H1 (cell line): ENCODE data around the gene GPLD1. TPM values are rescaled to one million over a fixed set of nuclear protein-coding genes. Genes with fewer than 3 reads are reported as not detected.

Experiments
- CTCF ChIA-PET: fragments of 300-600 bp; sonication (Branson Sonifier 250); formaldehyde crosslinking; loops from one replicate; lab custom pipeline; 2021; ENCODE audit not compliant: partially characterized antibody; lab: Charles Lee
- POLR2A ChIA-PET: fragments of 300-600 bp; sonication (Branson Sonifier 250); formaldehyde crosslinking; loops from one replicate; lab custom pipeline; 2021; ENCODE audit warnings: inconsistent platforms; ENCODE audit not compliant: partially characterized antibody; lab: Charles Lee
- DNase-seq, 2 experiments: peaks; one replicate each; pipeline versions ENCODE4 v3.0.0 to v3.0.0-alpha.2; 2010 to 2022; ENCODE audit warnings: low spot score in 2 of 2, low read depth in 1 of 2, mixed read lengths in 1 of 2
- FAIRE-seq: peaks from 2 replicates; lab custom pipeline; 2011; peaks lifted over from hg19 to GRCh38; lab: Jason Lieb, UNC
- H2AFZ ChIP-seq: 2 replicates; pipeline ENCODE4 v1.8.1; 2012; ENCODE audit warnings: low read length, inconsistent platforms
- H2AK5ac ChIP-seq: 2 replicates; pipeline ENCODE4 v1.6.1; 2013; ENCODE audit warnings: low read depth, low read length
- H2BK120ac ChIP-seq: replicated peaks from 2 replicates; pipeline ENCODE3; 2013; ENCODE audit warnings: low read depth, low read length, inconsistent platforms
- H2BK12ac ChIP-seq: 2 replicates; pipeline ENCODE4 v1.6.1; 2013; ENCODE audit warnings: low read depth, low read length
- H2BK15ac ChIP-seq: 2 replicates; pipeline ENCODE4 v1.6.1; 2013; ENCODE audit warnings: low read length
- H2BK20ac ChIP-seq: 2 replicates; pipeline ENCODE4 v1.6.1; 2013; ENCODE audit warnings: low read length
- H2BK5ac ChIP-seq: 2 replicates; pipeline ENCODE4 v1.6.1; 2013; ENCODE audit warnings: low read depth, low read length
- H3K14ac ChIP-seq: 2 replicates; pipeline ENCODE4 v1.6.1; 2013; ENCODE audit warnings: inconsistent platforms; ENCODE audit not compliant: insufficient read length
- H3K18ac ChIP-seq: 2 replicates; pipeline ENCODE4 v1.6.1; 2013; ENCODE audit warnings: low read length; ENCODE audit errors: extremely low read depth
- H3K23ac ChIP-seq: 2 replicates; pipeline ENCODE4 v1.6.1; 2013; ENCODE audit warnings: inconsistent platforms; ENCODE audit not compliant: insufficient read length
- H3K23me2 ChIP-seq: 2 replicates; pipeline ENCODE4 v1.6.1; 2013; ENCODE audit warnings: low read depth, low read length
- H3K27ac ChIP-seq: 2 replicates; pipeline ENCODE4 v1.6.1; 2011; ENCODE audit warnings: low read depth, low read length, inconsistent platforms
- H3K27me3 ChIP-seq, 4 experiments: replicated peaks in 1 of 4; 1 replicate in 1 of 4; 2 replicates in 3 of 4; pipeline versions ENCODE4 v1.6.1 to v1.8.1; 2011 to 2013; ENCODE audit warnings: low read length in 3 of 4, mild to moderate bottlenecking in 3 of 4, inconsistent platforms in 2 of 4, mixed read lengths in 2 of 4, moderate library complexity in 1 of 4; ENCODE audit not compliant: control insufficient read depth in 3 of 4, insufficient read depth in 3 of 4; ENCODE audit errors: extremely low read depth in 1 of 4
- H3K36me3 ChIP-seq, 4 experiments: 2 replicates each; pipeline versions ENCODE4 v1.6.1 to v1.8.1; 2011 to 2013; ENCODE audit warnings: mild to moderate bottlenecking in 4 of 4, low read length in 3 of 4, moderate library complexity in 2 of 4, control low read depth in 1 of 4, inconsistent platforms in 1 of 4; ENCODE audit not compliant: insufficient read depth in 4 of 4, control insufficient read depth in 2 of 4
- H3K4ac ChIP-seq: replicated peaks from 2 replicates; pipeline ENCODE3; 2013; ENCODE audit warnings: low read length, low read depth, mixed read lengths, inconsistent platforms; ENCODE audit not compliant: insufficient read length
- H3K4me1 ChIP-seq, 4 experiments: replicated peaks in 1 of 4; 1 replicate in 1 of 4; 2 replicates in 3 of 4; pipeline versions ENCODE4 v1.6.1 to v1.8.1; 2011 to 2013; ENCODE audit warnings: low read length in 3 of 4, inconsistent platforms in 2 of 4, mixed read lengths in 1 of 4; ENCODE audit not compliant: insufficient read depth in 4 of 4, control insufficient read depth in 3 of 4
- H3K4me2 ChIP-seq, 2 experiments: 2 replicates each; pipeline versions ENCODE4 v1.6.1 to v1.8.1; 2011 to 2013; ENCODE audit warnings: low read depth in 2 of 2, low read length in 2 of 2, control low read depth in 1 of 2, inconsistent platforms in 1 of 2, mild to moderate bottlenecking in 1 of 2; ENCODE audit not compliant: insufficient read depth in 1 of 2
- H3K4me3 ChIP-seq, 4 experiments: fragments of 200-600, 300-600 bp in 1 of 4; sonication (generic), shearing (Covaris generic), sonication (Bioruptor Twin) in 1 of 4; 2 replicates each; pipeline versions ENCODE4 v1.5.1 to v1.8.1; 2011 to 2016; ENCODE audit warnings: low read length in 4 of 4, low read depth in 3 of 4, control low read depth in 2 of 4, inconsistent platforms in 2 of 4, mild to moderate bottlenecking in 2 of 4, mixed read lengths in 1 of 4, moderate library complexity in 1 of 4; ENCODE audit not compliant: insufficient read depth in 2 of 4; ENCODE audit errors: extremely low read depth in 1 of 4
- H3K56ac ChIP-seq: replicated peaks from 2 replicates; pipeline ENCODE3; 2013; ENCODE audit warnings: low read depth, mild to moderate bottlenecking, mixed read lengths, low read length, inconsistent platforms; ENCODE audit not compliant: insufficient read length
- H3K79me1 ChIP-seq: 2 replicates; pipeline ENCODE4 v1.6.1; 2013; ENCODE audit warnings: low read depth, low read length, control low read depth
- H3K79me2 ChIP-seq, 2 experiments: 2 replicates each; pipeline versions ENCODE4 v1.6.1 to v1.8.1; 2012 to 2013; ENCODE audit warnings: low read length in 2 of 2, mild to moderate bottlenecking in 2 of 2, inconsistent platforms in 1 of 2; ENCODE audit not compliant: insufficient read depth in 2 of 2, control insufficient read depth in 1 of 2
- H3K9ac ChIP-seq, 4 experiments: replicated peaks in 1 of 4; 1 replicate in 1 of 4; 2 replicates in 3 of 4; pipeline versions ENCODE4 v1.6.1 to v1.8.1; 2011 to 2013; ENCODE audit warnings: low read depth in 3 of 4, low read length in 3 of 4, control low read depth in 2 of 4, mild to moderate bottlenecking in 2 of 4, moderate library complexity in 2 of 4, inconsistent platforms in 1 of 4; ENCODE audit errors: extremely low read depth in 1 of 4
- H3K9me3 ChIP-seq, 2 experiments: 2 replicates each; pipeline versions ENCODE4 v1.6.1 to v1.8.1; 2012 to 2013; ENCODE audit warnings: mild to moderate bottlenecking in 2 of 2, moderate library complexity in 2 of 2, control low read depth in 1 of 2, inconsistent platforms in 1 of 2, low read depth in 1 of 2, low read length in 1 of 2, mixed read lengths in 1 of 2; ENCODE audit not compliant: insufficient read depth in 2 of 2
- H4K20me1 ChIP-seq, 2 experiments: replicated peaks in 1 of 2; 2 replicates each; pipeline versions ENCODE3 to v1.8.1; 2011 to 2013; ENCODE audit warnings: inconsistent platforms in 2 of 2, low read length in 2 of 2, mild to moderate bottlenecking in 1 of 2; ENCODE audit not compliant: insufficient read depth in 2 of 2, control insufficient read depth in 1 of 2
- H4K5ac ChIP-seq: 2 replicates; pipeline ENCODE4 v1.6.1; 2013; ENCODE audit warnings: low read length, low read depth, mixed read lengths, inconsistent platforms; ENCODE audit not compliant: insufficient read length
- H4K8ac ChIP-seq: 2 replicates; pipeline ENCODE4 v1.8.0; 2013; ENCODE audit warnings: mild to moderate bottlenecking, moderate library complexity, low read length, inconsistent platforms; ENCODE audit not compliant: insufficient read depth; ENCODE audit errors: extremely low read depth
- H4K91ac ChIP-seq: replicated peaks from 2 replicates; pipeline ENCODE3; 2013; ENCODE audit warnings: low read length, mixed read lengths, inconsistent platforms; ENCODE audit not compliant: insufficient read length
- CEBPB ChIP-seq: IDR thresholded peaks from 2 replicates; pipeline ENCODE4 v1.6.1; 2012; ENCODE audit warnings: low read depth, low read length
- EP300 ChIP-seq, 2 experiments: IDR thresholded peaks; 1 replicate in 1 of 2; 2 replicates in 1 of 2; pipeline ENCODE4 v1.6.1; 2011 to 2012; ENCODE audit warnings: low read depth in 2 of 2, low read length in 2 of 2, mild to moderate bottlenecking in 2 of 2, borderline replicate concordance in 1 of 2, inconsistent platforms in 1 of 2, moderate library complexity in 1 of 2
- MAFK ChIP-seq: IDR thresholded peaks from 2 replicates; pipeline ENCODE4 v1.6.1; 2012; ENCODE audit warnings: low read depth, mild to moderate bottlenecking, improper control_type of control experiment, low read length
- POLR2AphosphoS5 ChIP-seq: IDR thresholded peaks from 2 replicates; pipeline ENCODE4 v1.6.1; 2011; ENCODE audit warnings: low read depth, low read length
- RAD21 ChIP-seq, 2 experiments: IDR thresholded peaks in 1 of 2; conservative IDR thresholded peaks in 1 of 2; 2 replicates each; pipeline ENCODE4 v1.6.1; 2011; ENCODE audit warnings: low read depth in 2 of 2, low read length in 2 of 2, improper control_type of control experiment in 1 of 2, inconsistent platforms in 1 of 2, mild to moderate bottlenecking in 1 of 2, moderate library complexity in 1 of 2
- SAP30 ChIP-seq: fragments of 300-600 bp; sonication (generic); IDR thresholded peaks from 2 replicates; pipeline ENCODE4 v1.7.1; 2012; ENCODE audit warnings: low read length, moderate library complexity, mild to moderate bottlenecking, inconsistent platforms; ENCODE audit not compliant: insufficient read depth, insufficient replicate concordance
- SUZ12 ChIP-seq: fragments of 200-600 bp; sonication (generic); IDR thresholded peaks from 2 replicates; pipeline ENCODE4 v1.6.1; 2012; ENCODE audit warnings: mild to moderate bottlenecking, inconsistent platforms, low read length, moderate library complexity, mixed read lengths
- WGBS, 2 experiments: shearing (Covaris generic) in 1 of 2; methylation state at CpG; one replicate each; pipeline versions ENCODE4 v1.1.6 to v1.1.7; 2013 to 2015; ENCODE audit warnings: low lambda C conversion rate in 2 of 2, mixed read lengths in 2 of 2, inconsistent platforms in 1 of 2, low coverage in 1 of 2, missing lambda C conversion rate in 1 of 2; ENCODE audit not compliant: insufficient replicate concordance in 2 of 2, insufficient coverage in 1 of 2, insufficient read length in 1 of 2; ENCODE audit errors: extremely low coverage in 1 of 2, missing lambda C conversion rate in 1 of 2; 5-methylcytosine and 5-hydroxymethylcytosine counted together
- polyA plus RNA-seq, 7 experiments: library from polyadenylated mRNA; depleted of rRNA in 3 of 7; stranded (reverse) in 5 of 7; unstranded in 2 of 7; fragments of >200 nt in 5 of 7; fragments of 200-250 nt in 2 of 7; gene quantifications; 1 replicate in 5 of 7; 2 replicates in 1 of 7; 4 replicates in 1 of 7; pipeline versions ENCODE4 v1.2.1 to v1.2.3, GENCODE V29; 2011 to 2013; ENCODE audit warnings: missing spikeins in 2 of 7, mixed read lengths in 2 of 7
- total RNA-seq: library from RNA; stranded (reverse); fragmentation: NEBNext Ultra II Directional; extraction: Animal tissue kit (Norgen Biotek cat#: 25700); gene quantifications from 2 replicates; pipeline ENCODE4 v1.2.1, GENCODE V29; 2021

GPLD1 gene
- total and polyA plus RNA-seq, 2 of the 8 experiments (the other 6 are each of a cell fraction or from before 2014, with no cell fraction given), result 3.7 to 5.3 TPM

DNA sequence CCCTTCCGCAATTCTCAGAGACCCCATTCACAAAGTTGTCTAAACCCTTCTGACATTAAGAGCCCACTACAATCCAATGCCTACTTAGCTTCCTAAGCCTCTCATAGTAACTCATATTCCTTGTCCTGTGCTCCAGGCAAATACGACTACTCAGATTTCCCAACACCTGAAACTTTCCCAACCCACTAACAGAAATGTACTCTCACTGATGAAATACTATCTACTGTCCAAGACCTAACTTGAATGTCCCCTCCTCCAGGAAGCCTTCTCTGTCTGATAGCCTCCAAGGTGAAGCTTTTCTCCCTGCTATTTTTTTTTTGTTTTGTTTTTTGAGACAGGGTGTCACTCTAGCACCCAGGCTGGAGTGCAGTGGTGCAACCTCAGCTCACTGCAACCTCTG lies 30.4 kb downstream of the GPLD1 start:
- H3K79me2 ChIP-seq, result no peaks in the 10 kb centered on the region
- no peak overlapping the region for H2BK15ac ChIP-seq
- DNase-seq (no peak), FAIRE-seq (no peak)
- no peak overlapping the region for H2AFZ ChIP-seq
- ChIA-PET POLR2A (interaction anchor here (0.6 kb wide), 1 partner anchor 19 kb away, joined by 3 read pairs; no protein-coding TSS in a partner anchor), CTCF (interaction anchor here (0.6 to 2.8 kb wide), 8 partner anchors 9 to 608 kb away, joined by 3 to 10 read pairs (median 3); partner anchors contain the start of gene ALDH5A1)
- H2BK120ac ChIP-seq, result no peak overlapping the region
- no peak overlapping the region for H3K4me3 ChIP-seq
- H3K36me3 ChIP-seq, result no peaks in the 10 kb centered on the region
- H3K27ac ChIP-seq, result no peak overlapping the region
- H2AK5ac ChIP-seq, result no peak overlapping the region
- no peaks in the 10 kb centered on the region for H3K23me2 ChIP-seq
- no peak overlapping the region for H3K14ac ChIP-seq
- H3K18ac ChIP-seq, result no peak overlapping the region
- no peaks in the 10 kb centered on the region for H3K27me3 ChIP-seq
- no peak overlapping the region for H4K8ac ChIP-seq
- no peak overlapping the region for H4K5ac ChIP-seq
- H3K56ac ChIP-seq, result no peak overlapping the region
- no peaks in the 10 kb centered on the region for H3K9me3 ChIP-seq
- no peaks in the 10 kb centered on the region for H4K20me1 ChIP-seq
- H2BK5ac ChIP-seq, result no peak overlapping the region
- no peak overlapping the region for H3K9ac ChIP-seq
- no peak overlapping the region for H3K23ac ChIP-seq
- H3K4me2 ChIP-seq, result no peak overlapping the region
- no peak overlapping the region for H2BK20ac ChIP-seq
- no peaks in the 10 kb centered on the region for H3K4me1 ChIP-seq
- H3K4ac ChIP-seq, result no peak overlapping the region
- 97% methylated on average over 2 of the region's 2 CpGs; no CpG with 5 or more reads in 1 of the 2 experiments for WGBS, 2 experiments
- no peaks in the 10 kb centered on the region for H3K79me1 ChIP-seq
- no peak overlapping the region for H4K91ac ChIP-seq
- H2BK12ac ChIP-seq, result no peak overlapping the region
- TF ChIP-seq MAFK (no peak), SAP30 (no peak), SUZ12 (no peak), CEBPB (no peak), EP300 (IDR thresholded peaks at IDR 0.05; ENCODE audit: borderline replicate concordance in 1 of 2, low read depth in 2 of 2, low read length in 2 of 2) (no peak), POLR2AphosphoS5 (no peak), RAD21 (IDR thresholded peaks at IDR 0.05 in 1 of 2, conservative IDR thresholded peaks at IDR 0.05 in 1 of 2; ENCODE audit: low read depth in 2 of 2, low read length in 2 of 2) (no peak)
